Endothelial cell (in vitro differentiated cells): Measurements from ENCODE around the gene TFDP2. TPM values are rescaled to one million over a fixed set of nuclear protein-coding genes. Genes with fewer than 3 reads are reported as not detected.

ENCODE experiments used
- DNase-seq: peaks from one replicate; pipeline ENCODE4 v3.0.0; 2021; ENCODE audit warnings: low spot score
- H3K27ac Mint-ChIP-seq: one replicate; pipeline ENCODE4 v1.8.0; 2021; ENCODE audit warnings: mixed read lengths, inconsistent platforms; ENCODE audit not compliant: unreplicated experiment
- H3K27me3 Mint-ChIP-seq: one replicate; pipeline ENCODE4 v1.8.0; 2021; ENCODE audit warnings: mild to moderate bottlenecking, moderate library complexity, mixed read lengths, inconsistent platforms; ENCODE audit not compliant: unreplicated experiment
- H3K36me3 Mint-ChIP-seq: one replicate; pipeline ENCODE4 v1.8.0; 2021; ENCODE audit warnings: mild to moderate bottlenecking, low read depth, mixed read lengths, inconsistent platforms; ENCODE audit not compliant: unreplicated experiment
- H3K4me1 Mint-ChIP-seq: one replicate; pipeline ENCODE4 v1.8.0; 2021; ENCODE audit warnings: mild to moderate bottlenecking, mixed read lengths, inconsistent platforms; ENCODE audit not compliant: unreplicated experiment
- H3K4me3 Mint-ChIP-seq: one replicate; pipeline ENCODE4 v1.8.0; 2021; ENCODE audit warnings: mild to moderate bottlenecking, mixed read lengths, inconsistent platforms; ENCODE audit not compliant: unreplicated experiment
- H3K9me3 Mint-ChIP-seq: one replicate; pipeline ENCODE4 v1.8.0; 2021; ENCODE audit warnings: mixed read lengths, inconsistent platforms; ENCODE audit not compliant: unreplicated experiment
- total RNA-seq: library from RNA; stranded (reverse); fragmentation: NEBNext Ultra II Directional; extraction: Animal tissue kit (Norgen Biotek cat#: 25700); gene quantifications from one replicate; pipeline ENCODE4 v1.2.1, GENCODE V29; 2021; ENCODE audit not compliant: unreplicated experiment
- TF ChIP-seq, protein P1 (sequence below): fragments of 200-600 bp; sonication (generic); IDR thresholded peaks from one replicate; pipeline ENCODE4 v1.5.0; 2021; ENCODE audit warnings: antibody characterized with exemption; ENCODE audit not compliant: unreplicated experiment

The TFDP2 gene
- total RNA-seq, 1 donor from 2014 or later: 31.1 TPM

- Mint-ChIP-seq H3K27me3 (no peaks in the 10 kb centered on the region), H3K4me3 (no peak overlapping the region), H3K9me3 (no peaks in the 10 kb centered on the region), H3K36me3 (no peaks in the 10 kb centered on the region), H3K27ac (no peak overlapping the region), H3K4me1 (peaks cover 9% of the 10 kb centered on the region)
- DNase-seq: no peak
- TF ChIP-seq, protein P1, sequence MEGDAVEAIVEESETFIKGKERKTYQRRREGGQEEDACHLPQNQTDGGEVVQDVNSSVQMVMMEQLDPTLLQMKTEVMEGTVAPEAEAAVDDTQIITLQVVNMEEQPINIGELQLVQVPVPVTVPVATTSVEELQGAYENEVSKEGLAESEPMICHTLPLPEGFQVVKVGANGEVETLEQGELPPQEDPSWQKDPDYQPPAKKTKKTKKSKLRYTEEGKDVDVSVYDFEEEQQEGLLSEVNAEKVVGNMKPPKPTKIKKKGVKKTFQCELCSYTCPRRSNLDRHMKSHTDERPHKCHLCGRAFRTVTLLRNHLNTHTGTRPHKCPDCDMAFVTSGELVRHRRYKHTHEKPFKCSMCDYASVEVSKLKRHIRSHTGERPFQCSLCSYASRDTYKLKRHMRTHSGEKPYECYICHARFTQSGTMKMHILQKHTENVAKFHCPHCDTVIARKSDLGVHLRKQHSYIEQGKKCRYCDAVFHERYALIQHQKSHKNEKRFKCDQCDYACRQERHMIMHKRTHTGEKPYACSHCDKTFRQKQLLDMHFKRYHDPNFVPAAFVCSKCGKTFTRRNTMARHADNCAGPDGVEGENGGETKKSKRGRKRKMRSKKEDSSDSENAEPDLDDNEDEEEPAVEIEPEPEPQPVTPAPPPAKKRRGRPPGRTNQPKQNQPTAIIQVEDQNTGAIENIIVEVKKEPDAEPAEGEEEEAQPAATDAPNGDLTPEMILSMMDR: no peak
Measured at GRCh38 chr3:142022381-142022780, 127.0 kb downstream of the TFDP2 start.

GRCh38 chr3:142021127-142021526, 128.2 kb downstream of the TFDP2 start:
- Mint-ChIP-seq H3K27me3 (no peaks in the 10 kb centered on the region), H3K27ac (no peak overlapping the region), H3K4me1 (peaks cover 9% of the 10 kb centered on the region), H3K9me3 (no peaks in the 10 kb centered on the region), H3K36me3 (no peaks in the 10 kb centered on the region), H3K4me3 (no peak overlapping the region)
- no peak for DNase-seq
- TF ChIP-seq, protein P1: no peak

GRCh38 chr3:142019794-142020320, 129.5 kb downstream of the TFDP2 start:
- Mint-ChIP-seq H3K4me1 (peaks cover 9% of the 10 kb centered on the region), H3K4me3 (no peak overlapping the region), H3K27me3 (no peaks in the 10 kb centered on the region), H3K36me3 (no peaks in the 10 kb centered on the region), H3K27ac (no peak overlapping the region), H3K9me3 (no peaks in the 10 kb centered on the region)
- TF ChIP-seq, protein P1: no peak
- DNase-seq: no peak

GRCh38 chr3:142013993-142014392, 135.4 kb downstream of the TFDP2 start:
- Mint-ChIP-seq H3K4me1 (no peaks in the 10 kb centered on the region), H3K27ac (no peak overlapping the region), H3K27me3 (no peaks in the 10 kb centered on the region)

GRCh38 chr3:142013326-142013980, 135.9 kb downstream of the TFDP2 start:
- H3K27me3 Mint-ChIP-seq: no peaks in the 10 kb centered on the region
- TF ChIP-seq, protein P1: no peak
- no peaks in the 10 kb centered on the region for H3K4me1 Mint-ChIP-seq
- H3K27ac Mint-ChIP-seq: no peak overlapping the region
- DNase-seq: no peak
- H3K4me3 Mint-ChIP-seq: no peak overlapping the region
- no peaks in the 10 kb centered on the region for H3K36me3 Mint-ChIP-seq
- H3K9me3 Mint-ChIP-seq: no peaks in the 10 kb centered on the region

More at GRCh38 chr3:142013993-142014392, 135.4 kb downstream of the TFDP2 start:
- Mint-ChIP-seq H3K4me3 (no peak overlapping the region), H3K9me3 (no peaks in the 10 kb centered on the region), H3K36me3 (no peaks in the 10 kb centered on the region)
- TF ChIP-seq, protein P1: no peak
- DNase-seq: no peak
